ENCODE results near the gene FBXO8.

The FBXO8 gene

GRCh38 chr4:174260099-174260498 is 23.4 kb downstream of the FBXO8 start:
- H3K36me3 ChIP-seq (replicated peaks), result no peaks in the 10 kb centered on the region
- H3K27me3 ChIP-seq (replicated peaks), result no peaks in the 10 kb centered on the region
- in situ Hi-C loops (cut with HindIII; ENCODE audit: low pct_ligation_motif_present, low sequenced_read_pairs), result no loop called here
- peak; percentile 62 for DNase-seq
- no peak overlapping the region for H3K4me3 ChIP-seq (ENCODE audit: low read depth, low read length)
- peak overlapping the region; percentile 47 for H3K27ac ChIP-seq
- TF ChIP-seq CTCF (IDR thresholded peaks at IDR 0.05; ENCODE audit: low read depth, low read length, missing control alignments), result no peak

- Histone ChIP-seq H3K27ac (no peak overlapping the region), H3K36me3 (replicated peaks) (no peaks in the 10 kb centered on the region), H3K4me3 (ENCODE audit: low read depth, low read length) (no peak overlapping the region), H3K27me3 (replicated peaks) (no peaks in the 10 kb centered on the region)
- DNase-seq, result no peak
- TF ChIP-seq CTCF (IDR thresholded peaks at IDR 0.05; ENCODE audit: low read depth, low read length, missing control alignments), result no peak
- in situ Hi-C loops (cut with HindIII; ENCODE audit: low pct_ligation_motif_present, low sequenced_read_pairs), result no loop called here
Measured at GRCh38 chr4:174259580-174259979, 23.9 kb downstream of the FBXO8 start.

- Histone ChIP-seq H3K27ac (peak overlapping the region; percentile 66), H3K36me3 (replicated peaks) (no peaks in the 10 kb centered on the region), H3K27me3 (replicated peaks) (no peaks in the 10 kb centered on the region), H3K4me3 (ENCODE audit: low read depth, low read length) (no peak overlapping the region)
- in situ Hi-C loops (cut with HindIII; ENCODE audit: low pct_ligation_motif_present, low sequenced_read_pairs), result no loop called here
- no peak for TF ChIP-seq CTCF (IDR thresholded peaks at IDR 0.05; ENCODE audit: low read depth, low read length, missing control alignments)
- peak; percentile 31 for DNase-seq
Measured at GRCh38 chr4:174256277-174256713, 27.2 kb downstream of the FBXO8 start.

- no peaks in the 10 kb centered on the region for H3K36me3 ChIP-seq (replicated peaks)
- in situ Hi-C loops (cut with HindIII; ENCODE audit: low pct_ligation_motif_present, low sequenced_read_pairs), result no loop called here
Measured at GRCh38 chr4:174255786-174256185, 27.7 kb downstream of the FBXO8 start.

GRCh38 chr4:174255374-174255773 is 28.1 kb downstream of the FBXO8 start:
- H3K27me3 ChIP-seq (replicated peaks), result no peaks in the 10 kb centered on the region
- TF ChIP-seq CTCF (IDR thresholded peaks at IDR 0.05; ENCODE audit: low read depth, low read length, missing control alignments), result no peak
- H3K36me3 ChIP-seq (replicated peaks), result no peaks in the 10 kb centered on the region
- in situ Hi-C loops (cut with HindIII; ENCODE audit: low pct_ligation_motif_present, low sequenced_read_pairs), result no loop called here
- no peak overlapping the region for H3K27ac ChIP-seq
- DNase-seq, result no peak
- no peak overlapping the region for H3K4me3 ChIP-seq (ENCODE audit: low read depth, low read length)

More at GRCh38 chr4:174255786-174256185, 27.7 kb downstream of the FBXO8 start:
- no peak overlapping the region for H3K4me3 ChIP-seq (ENCODE audit: low read depth, low read length)
- peak; percentile 88 for DNase-seq
- no peaks in the 10 kb centered on the region for H3K27me3 ChIP-seq (replicated peaks)
- TF ChIP-seq CTCF (IDR thresholded peaks at IDR 0.05; ENCODE audit: low read depth, low read length, missing control alignments), result no peak
- H3K27ac ChIP-seq, result peak overlapping the region; percentile 66

GRCh38 chr4:174254613-174255012 is 28.9 kb downstream of the FBXO8 start:
- Histone ChIP-seq H3K36me3 (replicated peaks) (no peaks in the 10 kb centered on the region), H3K27ac (no peak overlapping the region), H3K4me3 (ENCODE audit: low read depth, low read length) (no peak overlapping the region), H3K27me3 (replicated peaks) (no peaks in the 10 kb centered on the region)
- in situ Hi-C loops (cut with HindIII; ENCODE audit: low pct_ligation_motif_present, low sequenced_read_pairs), result no loop called here
- no peak for DNase-seq
- no peak for TF ChIP-seq CTCF (IDR thresholded peaks at IDR 0.05; ENCODE audit: low read depth, low read length, missing control alignments)

Data from brain microvascular endothelial cell (primary cell).